ENCODE results near the gene NOM1. TPM values are rescaled to one million over a fixed set of nuclear protein-coding genes. Genes with fewer than 3 reads are reported as not detected.
A peak's percentile ranks its signal among the peaks of the same experiment; 100 is the strongest.
"Not testable (repeated sequence)": the region's sequence is repeated elsewhere in the genome, so short reads cannot be mapped to it uniquely, and the experiment has no call there.

The NOM1 gene
- total RNA-seq, 4 donors from 2014 or later: 2.6 to 26.2 (median 20.4) TPM

- H3K4me1 ChIP-seq: no peaks in the 10 kb centered on the region
- intact Hi-C loops (cut with DNase I; ENCODE audit: low total_unique reads): no loop called here
- no peak overlapping the region for H3K27ac ChIP-seq
- H3K9me3 ChIP-seq: no peaks in the 10 kb centered on the region
- no peaks in the 10 kb centered on the region for H3K36me3 ChIP-seq
- no peak overlapping the region for H3K4me3 ChIP-seq
- peak in 1 of 2 donors; percentile 53 for DNase-seq
- no peak for TF ChIP-seq POLR2A (IDR thresholded peaks at IDR 0.05)
- TF ChIP-seq CTCF (IDR thresholded peaks at IDR 0.05): no peak
- H3K27me3 ChIP-seq: no peaks in the 10 kb centered on the region
Observed at GRCh38 chr7:156927571-156928405, 21.7 kb upstream of the NOM1 start.

- TF ChIP-seq POLR2A (IDR thresholded peaks at IDR 0.05) (no peak), CTCF (IDR thresholded peaks at IDR 0.05) (no peak)
- no peaks in the 10 kb centered on the region for H3K4me1 ChIP-seq
- H3K4me3 ChIP-seq: no peak overlapping the region
- H3K9me3 ChIP-seq: no peaks in the 10 kb centered on the region
- no peak overlapping the region for H3K27ac ChIP-seq
- no peaks in the 10 kb centered on the region for H3K27me3 ChIP-seq
- intact Hi-C loops (cut with DNase I; ENCODE audit: low total_unique reads): no loop called here
- no peaks in the 10 kb centered on the region for H3K36me3 ChIP-seq
- no peak for DNase-seq
Observed at GRCh38 chr7:156928406-156928747, 21.1 kb upstream of the NOM1 start.

GRCh38 chr7:156929789-156930539 is 19.5 kb upstream of the NOM1 start:
- Histone ChIP-seq H3K27me3 (no peaks in the 10 kb centered on the region), H3K4me3 (no peak overlapping the region), H3K36me3 (no peaks in the 10 kb centered on the region), H3K27ac (no peak overlapping the region), H3K9me3 (no peaks in the 10 kb centered on the region), H3K4me1 (no peaks in the 10 kb centered on the region)
- DNase-seq: no peak
- intact Hi-C loops (cut with DNase I; ENCODE audit: low total_unique reads): no loop called here
- TF ChIP-seq CTCF (IDR thresholded peaks at IDR 0.05): no peak

- H3K36me3 ChIP-seq: no peaks in the 10 kb centered on the region
- no peaks in the 10 kb centered on the region for H3K9me3 ChIP-seq
- intact Hi-C loops (cut with DNase I; ENCODE audit: low total_unique reads): no loop called here
- no peaks in the 10 kb centered on the region for H3K4me1 ChIP-seq
- TF ChIP-seq CTCF (IDR thresholded peaks at IDR 0.05) (no peak), POLR2A (IDR thresholded peaks at IDR 0.05) (no peak)
- no peaks in the 10 kb centered on the region for H3K27me3 ChIP-seq
- DNase-seq: no peak
- H3K27ac ChIP-seq: no peak overlapping the region
- H3K4me3 ChIP-seq: no peak overlapping the region
Observed at GRCh38 chr7:156932006-156932405, 17.5 kb upstream of the NOM1 start.

GRCh38 chr7:156935250-156935649 is 14.3 kb upstream of the NOM1 start:
- no peaks in the 10 kb centered on the region for H3K27me3 ChIP-seq
- no peak overlapping the region for H3K27ac ChIP-seq
- no peaks in the 10 kb centered on the region for H3K4me1 ChIP-seq
- TF ChIP-seq POLR2A (IDR thresholded peaks at IDR 0.05) (no peak), CTCF (IDR thresholded peaks at IDR 0.05) (no peak)
- intact Hi-C loops (cut with DNase I; ENCODE audit: low total_unique reads): no loop called here
- no peaks in the 10 kb centered on the region for H3K36me3 ChIP-seq
- DNase-seq: no peak
- H3K9me3 ChIP-seq: no peaks in the 10 kb centered on the region
- no peak overlapping the region for H3K4me3 ChIP-seq

GRCh38 chr7:156936766-156937165 is 12.7 kb upstream of the NOM1 start:
- H3K36me3 ChIP-seq; H3K4me1 ChIP-seq; DNase-seq; H3K27me3 ChIP-seq; H3K27ac ChIP-seq; intact Hi-C loops (cut with DNase I; ENCODE audit: low total_unique reads); H3K9me3 ChIP-seq; H3K4me3 ChIP-seq: not testable (repeated sequence)

Measured in uterus (tissue), 4 donors.